ENCODE data around the gene PTPRM. TPM values are rescaled to one million over a fixed set of nuclear protein-coding genes. Genes with fewer than 3 reads are reported as not detected.

Gene PTPRM
- total RNA-seq, 1 donor from 2014 or later = 65.5 TPM

GRCh38 chr18:7726522-7726921 is 159.4 kb downstream of the PTPRM start:
- no peaks in the 10 kb centered on the region for H3K36me3 ChIP-seq (ENCODE audit: control insufficient read depth, insufficient read depth, low read length)
- no peak for DNase-seq (ENCODE audit: low read depth)
- TF ChIP-seq, protein P1, sequence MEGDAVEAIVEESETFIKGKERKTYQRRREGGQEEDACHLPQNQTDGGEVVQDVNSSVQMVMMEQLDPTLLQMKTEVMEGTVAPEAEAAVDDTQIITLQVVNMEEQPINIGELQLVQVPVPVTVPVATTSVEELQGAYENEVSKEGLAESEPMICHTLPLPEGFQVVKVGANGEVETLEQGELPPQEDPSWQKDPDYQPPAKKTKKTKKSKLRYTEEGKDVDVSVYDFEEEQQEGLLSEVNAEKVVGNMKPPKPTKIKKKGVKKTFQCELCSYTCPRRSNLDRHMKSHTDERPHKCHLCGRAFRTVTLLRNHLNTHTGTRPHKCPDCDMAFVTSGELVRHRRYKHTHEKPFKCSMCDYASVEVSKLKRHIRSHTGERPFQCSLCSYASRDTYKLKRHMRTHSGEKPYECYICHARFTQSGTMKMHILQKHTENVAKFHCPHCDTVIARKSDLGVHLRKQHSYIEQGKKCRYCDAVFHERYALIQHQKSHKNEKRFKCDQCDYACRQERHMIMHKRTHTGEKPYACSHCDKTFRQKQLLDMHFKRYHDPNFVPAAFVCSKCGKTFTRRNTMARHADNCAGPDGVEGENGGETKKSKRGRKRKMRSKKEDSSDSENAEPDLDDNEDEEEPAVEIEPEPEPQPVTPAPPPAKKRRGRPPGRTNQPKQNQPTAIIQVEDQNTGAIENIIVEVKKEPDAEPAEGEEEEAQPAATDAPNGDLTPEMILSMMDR (IDR thresholded peaks at IDR 0.05; ENCODE audit: insufficient read depth, low read length, poor library complexity, severe bottlenecking) = no peak
- no peak overlapping the region for H3K4me3 ChIP-seq (ENCODE audit: low read depth, low read length)
- H3K27me3 ChIP-seq (ENCODE audit: control insufficient read depth, insufficient read depth, low read length) = no peaks in the 10 kb centered on the region

- no peaks in the 10 kb centered on the region for H3K27me3 ChIP-seq (ENCODE audit: control insufficient read depth, insufficient read depth, low read length)
- DNase-seq (ENCODE audit: low read depth) = no peak
- no peaks in the 10 kb centered on the region for H3K36me3 ChIP-seq (ENCODE audit: control insufficient read depth, insufficient read depth, low read length)
- H3K4me3 ChIP-seq (ENCODE audit: low read depth, low read length) = no peak overlapping the region
- TF ChIP-seq, protein P1 (IDR thresholded peaks at IDR 0.05; ENCODE audit: insufficient read depth, low read length, poor library complexity, severe bottlenecking) = no peak
Observed at GRCh38 chr18:7727361-7728076, 160.4 kb downstream of the PTPRM start.

DNA sequence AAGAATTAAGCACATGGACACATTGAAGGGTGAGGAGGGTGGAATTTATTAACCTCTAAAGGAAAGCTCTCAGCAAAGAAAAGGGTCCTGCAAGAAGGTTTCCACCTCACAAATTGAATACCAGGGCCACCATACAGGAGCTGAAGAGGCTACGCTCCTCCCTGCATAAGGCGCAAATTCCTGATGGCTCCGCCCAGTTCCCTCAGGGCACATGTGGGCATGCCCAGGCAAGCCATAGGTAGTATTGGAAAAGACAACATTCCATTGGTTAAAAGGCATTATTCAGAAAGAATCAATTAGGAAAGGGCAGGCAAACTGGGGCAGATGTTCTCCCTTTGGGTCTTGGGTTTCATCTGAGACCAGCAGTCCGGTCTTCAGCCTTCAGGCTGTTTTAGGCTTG is 161.2 kb downstream of the PTPRM start:
- no peak for DNase-seq (ENCODE audit: low read depth)
- Histone ChIP-seq H3K36me3 (ENCODE audit: control insufficient read depth, insufficient read depth, low read length) (no peaks in the 10 kb centered on the region), H3K27me3 (ENCODE audit: control insufficient read depth, insufficient read depth, low read length) (no peaks in the 10 kb centered on the region), H3K4me3 (ENCODE audit: low read depth, low read length) (no peak overlapping the region)
- TF ChIP-seq, protein P1 (IDR thresholded peaks at IDR 0.05; ENCODE audit: insufficient read depth, low read length, poor library complexity, severe bottlenecking) = no peak

DNA sequence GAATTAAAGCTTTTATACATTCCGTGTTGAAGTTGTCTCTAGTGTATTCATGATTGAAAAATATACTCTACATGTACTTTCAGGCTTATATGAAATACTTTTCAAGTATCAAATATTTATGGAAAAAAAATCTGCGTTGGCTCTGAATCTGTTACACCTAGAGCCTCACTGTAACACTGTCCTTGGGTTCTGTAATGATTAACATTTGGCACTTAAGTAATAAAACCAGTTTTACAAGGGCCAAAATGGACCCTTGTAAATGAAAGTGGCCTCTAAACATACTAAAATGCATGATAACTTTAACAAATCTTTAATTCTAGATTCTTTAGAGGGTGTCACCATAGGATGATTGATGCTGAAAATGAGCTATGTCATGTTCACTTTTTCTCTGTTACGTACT is 162.8 kb downstream of the PTPRM start:
- no peak for DNase-seq (ENCODE audit: low read depth)
- TF ChIP-seq, protein P1 (IDR thresholded peaks at IDR 0.05; ENCODE audit: insufficient read depth, low read length, poor library complexity, severe bottlenecking) = no peak
- Histone ChIP-seq H3K27me3 (ENCODE audit: control insufficient read depth, insufficient read depth, low read length) (no peaks in the 10 kb centered on the region), H3K36me3 (ENCODE audit: control insufficient read depth, insufficient read depth, low read length) (no peaks in the 10 kb centered on the region), H3K4me3 (ENCODE audit: low read depth, low read length) (no peak overlapping the region)

DNA sequence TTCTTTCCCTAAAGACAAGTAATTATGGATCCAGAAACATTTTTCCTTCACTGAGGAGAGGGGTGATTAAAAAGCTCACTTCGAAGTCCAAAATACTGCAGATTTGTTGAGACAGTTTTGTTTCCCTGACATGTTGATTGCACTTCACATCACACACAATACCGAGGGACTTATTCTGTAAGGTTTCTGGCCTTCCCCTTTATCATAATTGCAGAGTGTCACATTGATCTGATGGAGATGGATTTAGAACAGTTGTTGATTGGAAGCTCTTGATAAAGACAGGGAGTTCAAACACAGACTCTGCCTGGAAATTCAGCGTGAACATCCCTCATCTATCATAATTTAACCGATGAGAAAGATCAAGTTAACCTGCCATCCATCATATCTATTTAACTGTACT is 163.6 kb downstream of the PTPRM start:
- Histone ChIP-seq H3K27me3 (ENCODE audit: control insufficient read depth, insufficient read depth, low read length) (no peaks in the 10 kb centered on the region), H3K36me3 (ENCODE audit: control insufficient read depth, insufficient read depth, low read length) (no peaks in the 10 kb centered on the region), H3K4me3 (ENCODE audit: low read depth, low read length) (no peak overlapping the region)
- TF ChIP-seq, protein P1 (IDR thresholded peaks at IDR 0.05; ENCODE audit: insufficient read depth, low read length, poor library complexity, severe bottlenecking) = no peak
- no peak for DNase-seq (ENCODE audit: low read depth)

DNA sequence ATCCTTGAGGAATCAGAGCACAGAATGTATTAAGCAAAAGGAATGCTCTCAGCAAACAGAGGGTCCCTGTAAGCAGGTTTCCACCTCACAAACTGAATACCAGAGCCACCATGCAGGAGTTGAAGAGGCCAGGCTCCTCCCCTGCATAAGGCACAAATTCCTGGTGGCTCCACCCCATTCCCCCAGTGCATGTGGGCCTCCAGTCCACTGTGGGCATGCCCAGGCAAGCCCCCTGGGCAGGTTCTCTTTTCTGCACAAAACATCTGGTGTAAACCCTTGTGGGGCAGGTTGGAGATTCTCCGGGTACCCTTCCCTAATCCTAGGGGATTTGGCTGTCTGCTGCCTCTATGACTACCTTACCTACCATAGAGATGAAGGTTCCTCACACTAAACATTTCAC is 166.5 kb downstream of the PTPRM start:
- no peak for DNase-seq (ENCODE audit: low read depth)
- no peaks in the 10 kb centered on the region for H3K27me3 ChIP-seq (ENCODE audit: control insufficient read depth, insufficient read depth, low read length)

More for the DNA sequence above, 166.5 kb downstream of the PTPRM start:
- H3K4me3 ChIP-seq (ENCODE audit: low read depth, low read length) = no peak overlapping the region
- no peaks in the 10 kb centered on the region for H3K36me3 ChIP-seq (ENCODE audit: control insufficient read depth, insufficient read depth, low read length)
- TF ChIP-seq, protein P1 (IDR thresholded peaks at IDR 0.05; ENCODE audit: insufficient read depth, low read length, poor library complexity, severe bottlenecking) = no peak
